GM03348 (cell line): Measurements from ENCODE around the gene EMILIN1.
A peak's percentile ranks its signal among the peaks of the same experiment; 100 is the strongest.

Experiments used
- DNase-seq: peaks from one replicate; pipeline ENCODE4 v3.0.0; 2012; ENCODE audit warnings: low spot score

Gene EMILIN1

GRCh38 chr2:27123302-27124150 lies 45.1 kb downstream of the EMILIN1 start, which contains the start of gene ABHD1:
Gene ABHD1 (plus strand): TSS chr2:27123815. CDS start chr2:27123949, 134 bp downstream.
- DNase-seq = peak; percentile 74

DNA sequence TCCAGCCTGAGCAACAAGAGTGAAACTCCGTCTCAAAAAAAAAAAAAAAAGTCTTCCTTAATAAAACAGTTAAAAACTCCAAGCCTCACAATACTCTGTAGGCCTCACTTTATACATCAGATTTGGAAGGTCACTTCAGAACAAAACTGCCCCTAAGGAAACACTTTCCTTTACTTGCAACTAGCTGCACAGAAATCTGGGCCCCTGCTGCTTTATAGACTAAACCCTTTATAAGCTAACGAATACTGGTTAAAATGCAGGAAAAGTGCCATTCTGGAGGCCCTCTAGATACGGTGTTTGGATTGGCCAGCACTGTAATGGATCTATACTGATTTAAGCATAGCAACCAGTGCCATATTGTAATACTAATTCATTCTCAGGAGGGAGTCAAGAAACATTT lies 46.7 kb downstream of the EMILIN1 start:
- no peak for DNase-seq

- DNase-seq = no peak
Observed at GRCh38 chr2:27126252-27126710, 47.9 kb downstream of the EMILIN1 start.

DNA sequence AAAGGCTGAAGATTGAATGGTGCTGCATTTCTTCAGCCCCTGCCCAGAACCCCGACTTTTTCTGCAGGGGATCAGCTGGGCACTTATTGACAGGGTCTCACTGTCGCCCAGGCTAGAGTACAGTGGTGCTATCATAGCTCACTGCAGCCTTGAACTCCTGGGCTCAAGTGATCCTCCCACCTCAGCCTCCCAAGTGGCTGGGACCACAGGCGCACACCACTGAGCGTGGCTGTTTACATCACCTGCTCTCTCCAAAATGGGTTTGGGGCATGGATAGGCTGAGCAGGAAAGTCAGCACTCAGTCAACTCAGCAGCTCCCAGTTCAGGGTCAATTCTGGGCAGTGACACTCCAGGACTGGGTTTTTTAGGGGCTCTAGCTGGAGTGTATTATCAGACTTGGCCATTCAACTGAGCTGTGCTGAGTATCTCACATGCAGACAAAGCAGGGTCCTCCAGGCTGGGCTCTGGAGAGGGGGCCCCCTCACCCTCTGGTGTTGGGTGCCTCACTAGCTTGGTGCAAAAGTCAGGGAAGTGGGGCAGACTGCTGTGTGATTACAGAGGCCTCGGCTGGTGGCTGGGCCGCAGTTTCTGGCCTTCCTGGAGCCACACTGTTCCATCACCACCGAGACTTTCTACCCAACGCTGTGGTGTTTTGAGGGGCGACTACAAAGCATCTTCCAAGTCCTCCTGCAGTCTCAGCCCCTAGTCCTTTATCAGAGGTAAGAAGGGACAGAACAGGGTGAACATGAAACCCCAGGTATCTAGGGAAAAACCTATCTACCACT lies 49.7 kb downstream of the EMILIN1 start:
- DNase-seq = no peak

- DNase-seq = no peak
Observed at GRCh38 chr2:27128668-27129571, 50.5 kb downstream of the EMILIN1 start.

DNA sequence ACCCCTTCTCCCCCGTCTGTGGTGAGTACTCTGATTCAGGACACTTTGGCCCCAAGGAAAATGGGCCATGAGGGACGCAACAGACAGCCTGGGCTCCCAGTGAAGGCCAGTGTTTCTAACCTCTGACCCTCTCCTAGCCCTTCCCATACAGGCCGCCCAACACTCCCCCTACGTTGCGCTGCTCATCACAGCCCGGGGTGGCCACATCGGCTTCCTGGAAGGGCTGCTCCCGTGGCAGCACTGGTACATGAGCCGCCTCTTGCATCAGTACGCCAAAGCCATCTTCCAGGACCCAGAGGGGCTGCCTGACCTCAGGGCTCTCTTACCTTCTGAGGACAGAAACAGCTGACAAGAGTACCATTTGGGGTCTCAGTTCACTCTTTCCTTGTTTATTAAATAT lies 52.0 kb downstream of the EMILIN1 start:
- DNase-seq = no peak

- no peak for DNase-seq
Observed at GRCh38 chr2:27131429-27131828, 53.0 kb downstream of the EMILIN1 start.

DNA sequence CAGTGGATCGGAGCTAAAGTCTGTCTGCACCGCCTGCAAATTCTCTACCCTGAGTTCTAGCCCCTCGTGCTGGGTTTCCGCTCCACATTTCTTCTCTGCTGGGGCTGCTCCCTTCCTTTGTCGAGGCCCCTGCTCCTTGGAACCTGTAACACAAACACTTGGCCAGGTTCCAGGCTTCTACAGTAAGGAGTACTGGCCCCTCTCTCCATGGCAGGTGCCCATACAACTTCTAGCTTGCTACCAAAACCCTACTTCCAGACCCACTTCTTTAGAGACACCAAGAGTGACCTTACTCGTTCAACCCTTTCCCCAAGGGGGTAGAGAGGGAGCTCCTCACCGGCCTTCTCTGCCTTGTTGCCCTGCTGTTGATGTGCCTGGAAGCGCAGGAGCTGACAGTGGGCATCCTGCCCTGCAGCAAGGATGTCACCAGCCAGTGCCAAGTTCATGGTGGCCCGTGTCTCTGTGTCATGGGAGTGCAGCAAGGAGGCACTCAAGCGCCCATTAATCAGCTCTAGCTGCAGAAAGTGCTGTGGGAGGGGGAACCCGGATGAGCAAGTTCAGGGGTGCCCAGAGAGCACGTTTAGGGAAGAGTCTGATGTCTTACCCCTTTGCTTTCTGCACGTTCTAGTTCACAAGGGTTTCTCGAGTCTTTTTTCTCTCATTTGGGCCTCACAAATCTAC lies 54.9 kb downstream of the EMILIN1 start:
- no peak for DNase-seq

DNA sequence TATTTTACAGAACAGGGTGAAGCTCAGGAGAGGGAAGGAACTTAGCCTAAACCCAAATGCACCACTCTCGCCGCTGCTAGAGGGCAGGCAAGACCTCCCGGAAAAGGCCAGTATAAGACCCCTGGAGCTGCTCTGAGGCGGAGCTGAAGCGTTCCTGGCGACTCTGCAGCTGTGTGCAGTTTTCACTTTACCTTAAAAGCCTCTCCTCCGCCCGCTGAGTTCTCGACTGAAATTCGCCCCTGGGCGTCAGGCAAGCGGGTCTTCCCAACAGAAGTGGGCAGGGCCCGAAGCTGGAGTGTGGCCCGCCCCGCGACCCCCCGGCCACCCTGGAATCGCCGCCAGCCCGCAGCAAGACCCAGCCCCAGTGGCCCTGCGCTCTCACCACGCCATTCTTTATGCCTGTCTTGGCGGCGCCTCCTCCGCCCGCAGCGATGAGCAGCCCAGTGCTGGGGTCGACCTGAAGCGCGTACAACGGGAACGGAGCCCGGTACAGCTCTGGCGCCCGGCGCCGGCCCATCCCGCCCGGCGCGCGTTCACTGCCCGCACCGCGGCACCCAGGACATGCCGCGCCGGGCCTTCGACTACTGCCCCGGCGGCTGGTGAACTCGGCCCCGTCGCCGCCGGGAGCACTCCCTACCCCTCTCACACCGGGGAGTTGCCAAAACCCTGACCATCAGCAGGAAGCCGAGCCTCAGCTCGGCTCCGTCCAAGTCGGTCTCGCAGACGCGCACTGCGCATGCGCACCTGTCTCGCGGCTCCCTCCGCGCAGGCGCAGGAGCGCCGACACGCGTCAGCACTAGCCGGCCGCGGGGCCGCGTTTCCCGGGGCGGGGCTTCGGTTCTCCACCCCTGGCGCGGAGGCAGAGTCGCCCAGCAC lies 55.7 kb downstream of the EMILIN1 start, which contains the start of gene PREB:
TSS of gene PREB (minus strand) at position 732 of the 876 bp plus-strand sequence. CDS start at position 517, 215 bp downstream.
- DNase-seq = peak; percentile 100

DNA sequence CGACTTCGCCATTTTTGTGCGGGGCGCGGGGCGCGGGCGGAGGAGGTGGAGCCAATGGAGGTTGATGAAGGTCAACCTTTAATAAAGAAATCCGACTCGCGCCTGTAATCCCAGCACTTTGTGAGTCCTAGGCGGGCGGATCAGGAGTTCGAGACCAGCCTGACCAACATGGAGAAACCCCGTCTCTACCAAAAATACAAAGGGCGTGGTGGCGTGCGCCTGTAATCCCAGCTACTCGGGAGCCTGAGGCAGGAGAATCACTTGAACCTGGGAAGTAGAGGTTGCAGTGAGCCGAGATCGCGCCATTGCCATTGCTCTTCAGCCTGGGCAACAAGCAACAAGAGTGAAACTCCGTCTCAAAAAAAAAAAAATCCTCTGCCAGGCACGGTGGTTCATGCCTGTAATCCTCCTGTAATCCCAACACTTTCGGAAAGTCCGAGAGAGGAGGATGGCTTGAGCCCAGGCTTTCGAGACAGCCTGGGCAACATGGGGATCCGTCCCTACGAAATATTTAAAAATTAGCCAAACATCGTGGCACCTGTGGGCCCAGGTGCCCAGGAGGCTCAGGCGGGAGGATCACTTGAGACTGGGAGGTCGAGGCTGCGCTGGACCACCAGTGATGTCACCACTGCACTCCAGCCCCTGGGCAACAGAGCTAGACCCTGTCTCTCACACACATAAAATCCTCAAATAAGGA lies 56.5 kb downstream of the EMILIN1 start:
- no peak for DNase-seq

- no peak for DNase-seq
Observed at GRCh38 chr2:27135478-27135955, 57.1 kb downstream of the EMILIN1 start.
